T-helper 2 cell (primary cell): Measurements from ENCODE around the gene IFT81.
"Not testable (repeated sequence)": the region's sequence is repeated elsewhere in the genome, so short reads cannot be mapped to it uniquely, and the experiment has no call there.

Experiments used
- DNase-seq, 5 experiments: peaks; one replicate each; pipeline versions ENCODE4 v3.0.0 to v3.0.0-alpha.2; 2012 to 2022

Gene IFT81

DNA sequence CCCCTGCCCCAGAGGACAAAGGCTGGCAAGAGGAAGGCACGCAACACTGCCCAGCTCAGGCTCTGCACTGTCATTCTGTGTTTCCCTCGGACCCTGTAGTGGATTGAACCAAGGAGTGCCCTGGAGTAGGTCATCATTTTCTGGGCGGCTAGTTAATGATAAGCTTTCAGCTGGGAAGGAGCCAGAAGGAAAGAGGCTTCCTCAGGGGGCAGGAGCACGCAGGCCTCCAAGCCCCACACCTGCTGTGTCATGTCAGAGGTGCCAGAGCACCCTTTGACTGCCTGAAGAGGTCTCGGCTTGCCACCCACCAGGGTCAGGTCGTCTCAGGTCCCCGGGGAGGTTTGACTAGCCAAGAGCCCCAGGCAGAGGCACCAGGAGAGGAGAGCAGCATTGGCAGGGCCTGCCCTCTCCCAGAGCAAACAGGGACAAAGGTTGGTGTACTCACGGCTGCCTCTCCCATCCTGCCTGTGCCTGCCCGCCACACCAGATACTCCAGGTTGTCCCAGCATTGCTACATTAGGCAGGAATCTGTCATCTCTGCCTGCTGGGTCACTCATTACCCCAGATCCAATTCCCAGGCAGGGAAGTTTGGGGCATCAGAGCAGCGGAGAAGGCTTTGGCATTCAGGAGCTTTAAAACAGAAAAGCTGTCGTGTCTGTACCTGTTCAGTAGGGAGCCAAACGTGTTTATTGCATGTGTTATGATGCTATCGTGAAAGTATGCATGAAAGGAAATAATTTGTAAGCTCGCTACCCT is 123.4 kb downstream of the IFT81 start:
- DNase-seq, result no peak

DNA sequence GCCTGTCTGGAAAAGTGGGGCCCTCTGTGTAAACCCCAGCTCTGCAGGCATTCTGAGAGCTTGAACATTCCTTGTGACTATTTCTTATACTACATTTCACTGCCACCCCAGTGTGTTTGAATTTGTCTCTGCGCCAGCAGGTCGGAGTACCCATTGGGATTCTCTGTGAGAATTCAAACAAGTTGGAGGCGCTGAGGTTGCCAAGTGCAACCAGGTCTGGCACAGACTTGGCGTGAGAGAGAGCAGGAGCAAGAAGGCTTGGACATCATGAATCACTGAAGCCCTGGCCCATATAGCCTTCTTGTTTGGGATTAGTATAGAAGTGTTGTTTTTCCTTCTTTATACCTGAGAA is 123.9 kb downstream of the IFT81 start:
- no peak for DNase-seq

DNA sequence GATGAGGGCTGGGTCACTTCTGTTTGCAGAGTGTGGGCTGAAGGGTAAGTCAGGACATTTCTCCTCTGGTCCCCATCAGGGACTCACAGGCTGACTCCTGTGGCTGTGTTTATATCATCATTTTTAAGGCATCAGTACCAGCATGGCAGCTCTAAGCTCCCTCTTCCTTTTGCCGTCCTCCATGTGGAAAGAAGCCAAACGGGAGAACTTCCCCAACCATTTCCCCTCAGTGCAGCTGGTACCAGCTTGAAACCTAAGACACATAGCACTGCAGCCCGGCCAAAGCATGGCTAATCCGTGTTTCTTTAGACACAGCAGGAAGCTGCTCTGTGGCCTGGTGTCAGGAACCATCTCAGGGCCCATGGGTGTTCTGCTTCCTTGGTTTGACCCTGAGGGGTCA is 124.9 kb downstream of the IFT81 start:
- no peak for DNase-seq

DNA sequence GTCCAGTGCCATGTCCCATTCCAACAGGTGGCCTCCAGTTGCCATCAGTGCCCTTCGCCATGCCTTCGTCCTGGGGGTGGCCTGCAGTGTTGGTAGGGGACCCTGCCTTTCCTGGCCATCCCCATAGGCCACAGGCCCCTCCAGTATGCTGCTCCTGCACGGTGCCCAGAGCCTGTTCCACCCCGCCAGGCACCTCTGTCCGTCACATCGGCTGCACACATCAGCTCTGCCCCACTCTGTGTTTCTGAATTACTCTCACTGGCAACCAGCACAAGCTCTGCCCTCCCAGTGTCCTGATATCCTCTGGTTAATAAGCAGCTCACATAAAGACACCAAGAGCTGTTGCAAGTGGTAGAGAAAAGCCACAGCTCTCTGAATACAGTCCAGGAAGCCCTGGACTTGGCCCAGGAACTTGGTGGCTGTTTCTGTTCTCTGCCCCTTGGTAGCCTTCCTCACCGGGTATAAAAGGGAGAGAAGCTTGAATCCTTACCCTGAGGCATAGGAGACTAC is 125.6 kb downstream of the IFT81 start:
- no peak for DNase-seq

DNA sequence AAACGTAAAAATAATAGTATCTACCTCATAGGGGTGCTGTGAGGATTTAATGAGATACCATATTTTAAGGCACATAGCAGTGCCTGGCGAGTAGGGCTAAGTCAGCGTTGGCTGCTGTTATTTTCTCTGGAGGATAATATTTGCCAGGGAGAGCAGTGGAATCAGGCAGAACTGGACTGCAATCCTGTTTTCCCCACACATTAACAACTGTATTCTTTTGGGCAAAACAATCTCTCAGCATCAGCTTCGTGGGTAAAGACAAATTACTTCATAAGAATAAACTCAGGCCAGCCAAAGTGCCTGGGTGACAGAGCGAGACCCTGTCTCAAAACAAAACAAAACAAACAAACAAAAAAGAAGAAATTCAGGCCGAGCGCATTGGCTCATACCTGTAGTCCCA is 127.2 kb downstream of the IFT81 start:
- no peak for DNase-seq

DNA sequence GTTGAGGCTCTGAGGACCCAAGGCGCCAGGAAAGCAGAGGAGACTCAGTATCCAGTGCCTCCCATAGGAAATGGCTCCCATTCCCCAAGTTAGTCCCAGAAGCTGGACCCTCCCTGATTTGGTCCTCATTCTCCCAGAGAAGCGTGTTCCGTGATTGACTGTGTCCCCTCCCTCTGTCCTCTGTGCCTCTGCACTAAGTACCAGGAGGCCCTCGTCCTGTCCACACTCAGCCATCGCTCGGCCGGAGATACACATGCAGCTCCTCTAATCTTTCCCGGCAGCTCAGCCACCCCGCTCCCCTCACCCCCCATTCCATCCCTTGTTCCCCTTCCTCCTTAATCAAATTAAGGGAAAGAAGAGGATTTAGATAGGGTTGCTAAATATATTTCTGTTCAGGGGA is 128.6 kb downstream of the IFT81 start:
- DNase-seq, result no peak

DNA sequence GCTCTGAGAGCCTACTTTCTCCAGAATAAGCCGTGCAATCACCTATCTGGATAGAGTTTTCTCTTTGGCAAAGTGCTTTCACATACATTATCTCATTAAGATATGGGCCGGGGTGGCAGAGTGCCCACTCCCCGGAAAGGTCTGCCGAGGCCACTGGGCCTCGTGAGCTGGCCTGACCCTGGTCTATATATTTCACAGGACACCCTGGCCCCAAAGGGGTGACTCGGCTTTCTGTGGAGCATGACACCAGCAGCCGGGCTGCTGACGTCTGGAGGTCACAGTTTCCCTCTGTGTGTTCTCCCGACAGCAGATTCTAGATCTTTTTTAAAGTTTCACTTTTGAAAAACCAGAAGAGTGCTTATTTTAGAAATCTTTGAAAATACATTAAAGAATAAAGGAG is 129.0 kb downstream of the IFT81 start:
- no peak for DNase-seq

DNA sequence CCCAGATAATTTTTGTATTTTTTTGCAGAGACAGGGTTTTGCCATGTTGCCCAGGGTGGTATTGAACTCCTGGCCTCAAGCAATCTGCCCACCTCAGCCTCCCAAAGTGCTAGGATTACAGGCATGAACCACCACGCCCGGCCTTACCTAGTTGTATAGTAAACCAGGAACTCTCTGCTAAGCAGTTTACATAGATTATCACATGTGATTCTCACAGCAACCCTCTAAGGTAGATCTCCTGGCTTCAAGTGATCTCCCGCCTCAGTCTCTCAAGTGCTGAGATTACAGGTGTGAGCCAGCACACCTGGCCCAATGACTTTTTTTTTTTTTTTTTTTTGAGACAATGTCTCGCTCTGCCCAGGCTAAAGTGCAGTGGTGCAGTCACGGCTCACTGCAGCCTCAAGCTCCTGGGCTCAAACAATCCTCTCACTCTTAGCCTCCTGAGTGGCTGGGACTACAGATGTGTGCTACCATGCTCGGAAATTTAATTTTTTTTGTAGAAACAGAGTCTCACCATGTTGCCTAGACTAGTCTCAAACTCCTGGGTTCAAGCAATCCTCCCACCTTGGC is 130.9 kb downstream of the IFT81 start:
- no peak for DNase-seq

DNA sequence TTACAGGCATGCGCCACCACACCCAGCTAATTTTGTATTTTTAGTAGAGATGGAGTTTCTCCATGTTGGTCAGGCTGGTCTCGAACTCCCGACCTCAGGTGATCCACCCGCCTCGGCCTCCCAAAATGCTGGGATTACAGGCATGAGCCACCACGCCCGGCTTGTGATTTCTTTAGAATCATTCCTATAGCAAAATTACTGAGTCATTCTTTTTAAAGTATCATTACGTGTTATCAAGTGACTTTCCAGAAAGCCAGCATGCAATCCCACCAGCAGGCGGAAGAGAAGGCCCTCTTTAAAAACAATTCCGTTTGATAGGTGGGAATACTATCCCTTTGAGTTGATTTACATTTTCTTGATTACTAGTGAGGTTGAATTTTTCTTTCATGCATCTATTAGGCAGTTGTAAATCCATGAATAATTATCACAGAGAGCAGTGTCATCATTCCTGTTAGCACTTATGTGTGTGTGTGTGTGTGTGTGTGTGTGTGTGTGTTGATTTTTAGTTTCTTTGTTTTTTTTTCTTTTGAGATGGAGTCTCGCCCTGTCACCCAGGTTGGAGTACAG is 131.8 kb downstream of the IFT81 start:
- not testable (repeated sequence) for DNase-seq

DNA sequence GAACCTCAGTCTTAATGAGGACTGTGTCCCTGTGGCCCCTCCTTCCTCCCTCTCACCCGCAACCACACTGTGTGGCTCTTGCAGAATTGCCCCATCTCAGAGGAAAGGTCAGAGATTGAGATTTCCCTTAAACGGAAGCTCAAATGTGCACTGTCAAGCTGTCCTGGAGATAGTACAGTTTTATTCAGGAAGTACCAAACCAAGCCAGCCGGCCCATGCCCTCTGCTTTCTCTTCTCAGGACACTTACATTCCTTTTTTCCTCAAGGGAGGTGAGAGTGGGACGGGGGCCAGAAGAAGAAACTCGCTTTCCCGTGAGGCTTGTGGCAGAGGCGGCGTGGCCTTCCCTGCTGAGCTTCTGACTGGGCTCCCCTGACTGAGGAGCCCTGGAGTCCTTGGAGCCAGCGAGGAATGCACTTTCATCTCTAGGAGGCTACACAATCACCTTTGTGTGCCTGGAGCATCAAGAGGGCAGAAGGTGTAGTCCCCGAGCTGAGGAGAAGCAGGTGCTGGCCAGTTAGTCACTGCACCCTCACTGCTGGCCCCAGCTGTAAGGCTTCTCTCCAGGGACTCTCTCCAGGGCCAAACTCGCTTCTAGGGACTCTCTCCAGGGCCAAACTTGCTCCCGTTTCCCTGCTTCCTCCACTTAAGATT is 132.7 kb downstream of the IFT81 start:
- no peak for DNase-seq

DNA sequence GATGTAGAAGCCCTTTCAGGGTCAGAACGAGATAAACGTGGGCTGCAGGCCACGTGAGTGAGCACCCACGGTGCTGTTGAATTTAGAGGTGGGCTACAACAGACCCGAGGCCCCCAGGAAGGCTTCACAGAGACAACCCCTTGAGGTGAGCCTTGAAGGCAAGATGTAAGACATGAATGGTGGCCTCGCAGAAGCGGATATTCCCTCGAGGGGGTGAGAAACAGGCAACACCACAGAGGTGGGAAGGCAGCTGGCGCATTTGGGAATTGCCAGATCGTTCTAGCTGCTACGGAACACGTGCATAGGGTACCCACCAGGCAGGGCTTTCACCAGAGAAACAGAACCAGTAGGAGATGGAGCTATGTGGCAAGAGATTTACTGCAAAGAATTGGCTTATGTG is 134.3 kb downstream of the IFT81 start:
- no peak for DNase-seq

DNA sequence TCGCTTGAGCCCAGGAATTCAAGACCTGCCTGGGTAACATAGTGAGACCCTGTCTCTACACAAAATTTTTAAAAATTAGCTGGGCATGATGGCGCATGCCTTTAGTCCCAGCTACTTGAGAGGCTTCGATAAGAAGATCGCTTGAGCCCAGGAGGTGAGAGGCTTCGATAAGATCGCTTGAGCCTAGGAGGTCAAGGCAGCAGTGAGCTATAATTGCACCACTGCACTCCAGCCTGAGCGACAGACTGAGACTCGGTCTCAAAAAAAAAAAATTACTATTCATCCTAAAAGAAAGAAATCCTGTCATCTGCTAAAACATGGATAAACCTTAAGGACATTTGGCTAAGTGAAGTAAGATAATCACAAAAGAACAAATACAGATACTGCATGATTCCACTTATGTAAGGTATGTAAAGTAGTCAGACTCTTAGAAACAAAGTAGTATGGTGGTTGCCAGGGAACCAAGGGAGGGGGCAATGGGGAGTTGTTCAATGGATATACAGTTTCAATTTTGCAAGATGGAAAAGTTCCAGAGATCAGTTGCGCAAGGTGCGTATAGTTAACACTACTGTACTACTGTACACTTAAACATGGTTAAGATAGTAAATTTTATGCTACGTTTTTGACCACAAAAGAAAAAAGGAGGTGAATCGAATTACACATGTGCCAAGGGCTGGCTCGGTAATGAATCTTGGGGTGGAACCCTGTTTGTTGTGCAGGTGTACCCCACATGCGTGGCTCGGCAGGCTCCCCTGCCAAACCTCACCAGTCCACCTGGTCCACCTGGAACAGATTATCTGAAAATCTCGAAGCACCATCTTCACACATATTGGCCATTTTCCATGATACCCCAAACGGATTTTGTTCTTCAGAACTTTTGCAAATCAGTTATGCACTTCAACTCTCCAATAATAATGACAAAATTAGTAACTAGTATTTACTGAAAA is 138.6 kb downstream of the IFT81 start:
- DNase-seq, result no peak

DNA sequence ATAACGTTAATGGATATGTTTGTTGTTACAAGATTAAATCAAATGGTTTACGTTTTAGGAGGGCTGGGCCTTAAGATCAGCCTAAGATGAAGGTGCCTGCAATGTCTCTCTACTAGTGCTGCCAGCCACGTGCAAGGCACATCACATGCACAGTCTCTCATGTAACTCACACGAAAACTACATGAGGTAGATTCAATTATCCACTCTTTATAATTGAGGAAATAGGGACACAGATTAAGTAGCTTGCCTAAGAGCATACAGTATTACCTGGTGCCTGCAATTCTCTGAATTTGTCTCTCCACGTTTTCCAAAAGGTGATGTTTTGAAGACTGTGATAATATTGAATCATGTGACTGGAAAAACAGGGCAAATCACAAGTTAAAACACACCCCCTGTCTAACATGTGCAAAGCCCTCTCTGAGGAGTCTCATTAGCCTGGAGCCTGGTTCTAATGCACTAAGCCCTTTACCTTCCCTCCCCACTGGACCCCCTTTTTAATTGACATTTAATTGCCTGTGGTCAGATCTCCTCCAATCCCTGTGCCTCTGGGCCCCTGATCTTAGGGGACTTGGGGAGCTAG is 142.3 kb downstream of the IFT81 start:
- DNase-seq, result no peak

DNA sequence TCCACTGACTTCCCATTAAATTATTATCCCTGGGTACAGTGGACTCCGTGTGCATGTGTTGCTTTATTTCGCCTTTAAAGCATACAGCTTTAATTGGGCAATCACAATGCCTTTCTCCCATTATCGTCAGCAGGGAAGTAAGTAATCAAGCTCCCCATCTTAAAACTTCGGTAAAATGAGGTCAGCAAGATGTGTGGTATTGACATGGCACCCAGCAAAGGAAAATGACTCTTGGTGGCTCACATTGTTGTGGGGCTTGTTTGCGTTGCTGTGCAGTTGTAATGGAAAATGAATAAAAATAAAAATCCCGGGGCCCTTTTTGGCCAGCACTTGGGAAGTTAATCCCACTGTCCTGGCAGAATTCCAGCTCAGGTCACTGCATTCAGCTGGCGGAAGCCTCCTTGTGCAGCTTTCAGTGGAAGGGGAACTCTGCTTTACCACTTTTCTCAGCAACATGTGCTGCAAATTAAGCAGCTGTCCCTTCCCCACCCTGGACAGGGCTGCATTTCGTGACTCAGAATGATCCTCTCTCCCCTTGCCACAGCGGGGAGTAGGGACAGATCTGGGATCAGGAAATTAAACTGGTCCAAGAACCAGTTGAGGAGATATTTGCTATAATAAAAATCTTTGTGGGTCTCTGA is 142.9 kb downstream of the IFT81 start:
- DNase-seq, result peak in 1 of 5 experiments; percentile 9
